Activated T-helper 9 cell treated with anti-CD3 and anti-CD28 coated beads, Interleukin-2, amount 50 U/mL, for 16 hours (primary cell): Measurements from ENCODE around the gene SSX3.
"Not testable (repeated sequence)": the region's sequence is repeated elsewhere in the genome, so short reads cannot be mapped to it uniquely, and the experiment has no call there.

Experiments
- DNase-seq: peaks from one replicate; pipeline ENCODE4 v3.0.0-alpha.2; 2020; ENCODE audit warnings: low read depth

SSX3 gene, protein sequence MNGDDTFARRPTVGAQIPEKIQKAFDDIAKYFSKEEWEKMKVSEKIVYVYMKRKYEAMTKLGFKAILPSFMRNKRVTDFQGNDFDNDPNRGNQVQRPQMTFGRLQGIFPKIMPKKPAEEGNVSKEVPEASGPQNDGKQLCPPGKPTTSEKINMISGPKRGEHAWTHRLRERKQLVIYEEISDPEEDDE

DNA sequence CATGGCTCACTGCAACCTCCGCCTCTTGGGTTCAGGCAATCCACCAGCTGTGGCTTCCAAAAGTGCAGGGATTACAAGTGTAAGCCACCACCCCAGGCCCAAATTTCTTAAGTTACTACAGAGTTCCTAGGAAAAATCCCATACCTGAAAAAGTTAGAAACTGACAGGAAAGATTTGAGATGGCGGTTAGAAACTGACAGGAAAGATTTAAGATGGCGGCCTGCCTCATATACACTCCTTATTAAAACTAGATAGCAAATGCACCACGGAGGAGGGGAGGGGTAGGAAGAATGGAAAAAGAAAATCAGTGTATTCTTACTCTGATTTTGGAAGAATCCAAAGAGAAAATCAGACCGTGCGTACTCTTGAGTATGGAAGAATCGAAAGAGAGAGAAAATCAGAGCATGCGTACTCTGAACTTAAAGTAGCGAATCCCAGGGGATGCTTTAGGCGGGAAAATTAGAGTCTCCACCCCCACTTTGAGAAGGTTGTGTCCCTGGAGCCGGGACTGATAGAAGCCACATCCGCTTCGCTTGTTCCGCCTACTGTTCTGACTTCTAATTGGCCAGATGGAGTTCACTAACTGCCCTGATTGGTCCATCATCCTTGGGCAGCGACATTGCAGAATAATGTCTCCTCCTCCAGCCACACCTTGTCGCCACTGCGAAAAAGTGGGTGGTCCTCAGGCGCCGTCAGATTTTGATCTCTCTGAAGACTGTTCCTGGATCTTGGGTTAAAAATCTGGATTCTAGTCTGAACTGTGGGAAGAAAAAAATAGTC lies at the start of gene SSX3:
Gene SSX3 (minus strand): TSS at position 389 of the 780 bp plus-strand sequence. CDS start 1,454 bp downstream, outside the sequence.
- not testable (repeated sequence) for DNase-seq

DNA sequence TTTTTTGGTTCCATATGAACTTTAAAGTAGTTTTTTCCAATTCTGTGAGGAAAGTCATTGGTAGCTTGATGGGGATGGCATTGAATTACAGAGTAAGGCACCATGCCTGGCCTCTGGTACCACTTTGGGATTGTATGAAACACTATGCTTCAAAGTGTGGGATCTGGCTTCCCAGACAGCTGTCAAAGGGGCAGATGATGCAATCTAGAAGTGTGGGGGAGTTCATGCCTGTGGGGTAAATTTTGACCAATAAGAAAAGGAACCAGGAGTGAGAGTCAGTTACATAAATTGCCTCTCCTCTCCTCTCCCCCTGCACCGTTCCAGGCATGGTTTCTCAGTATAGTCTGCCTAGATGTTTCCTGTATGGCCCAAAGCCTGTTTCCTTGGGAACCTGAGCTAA lies 41.3 kb upstream of the SSX3 start:
- not testable (repeated sequence) for DNase-seq

DNA sequence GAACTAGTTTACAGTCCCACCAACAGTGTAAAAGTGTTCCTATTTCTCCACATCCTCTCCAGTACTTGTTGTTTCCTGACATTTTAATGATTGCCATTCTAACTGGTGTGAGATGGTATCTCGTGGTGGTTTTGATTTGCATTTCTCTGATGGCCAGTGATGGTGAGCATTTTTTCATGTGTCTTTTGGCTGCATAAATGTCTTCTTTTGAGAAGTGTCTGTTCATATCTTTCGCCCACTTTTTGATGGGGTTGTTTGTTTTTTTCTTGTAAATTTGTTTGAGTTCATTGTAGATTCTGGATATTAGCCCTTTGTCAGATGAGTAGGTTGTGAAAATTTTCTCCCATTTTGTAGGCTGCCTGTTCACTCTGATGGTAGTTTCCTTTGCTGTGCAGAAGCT lies 40.4 kb upstream of the SSX3 start:
- not testable (repeated sequence) for DNase-seq

DNA sequence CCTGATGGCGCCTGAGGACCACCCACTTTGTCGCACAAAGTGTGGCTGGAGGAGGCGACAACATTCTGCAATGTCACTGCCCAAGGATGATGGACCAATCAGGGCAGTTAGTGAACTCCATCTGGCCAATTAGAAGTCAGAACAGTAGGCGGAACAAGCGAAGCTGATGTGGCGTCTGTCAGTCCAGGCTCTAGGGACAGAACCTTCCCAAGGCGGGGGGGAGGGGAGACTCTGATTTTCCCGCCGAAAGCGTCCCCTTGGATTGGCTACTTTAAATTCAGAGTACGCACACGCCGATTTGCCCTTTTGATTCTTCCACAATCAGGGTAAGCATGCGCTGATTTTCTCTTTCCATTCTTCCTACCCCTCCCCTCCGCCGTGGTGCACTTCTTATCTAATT lies 26.7 kb upstream of the SSX3 start, which contains the start of gene SSX4:
Gene SSX4 (plus strand): TSS at position 301 of the 400 bp plus-strand sequence. CDS start 515 bp downstream, outside the sequence.
- DNase-seq: not testable (repeated sequence)

DNA sequence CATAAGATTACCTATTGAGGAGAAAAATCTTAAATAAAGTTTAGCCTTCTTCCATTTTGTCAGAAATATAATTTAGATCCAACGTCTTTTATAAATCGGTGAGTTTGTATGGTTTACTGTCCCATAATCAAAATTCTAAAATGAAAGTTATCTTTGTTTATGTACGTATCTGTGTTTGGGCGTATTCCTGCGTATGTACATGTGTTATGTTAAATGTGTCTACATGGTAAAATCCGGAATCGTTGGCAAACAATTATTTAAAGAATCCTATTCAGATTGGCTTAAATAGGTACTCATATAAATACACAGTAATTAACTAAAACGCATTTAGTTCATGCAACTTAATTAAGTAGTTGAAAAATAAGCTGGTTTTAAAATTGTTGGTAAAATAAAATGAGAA lies 13.9 kb upstream of the SSX3 start:
- not testable (repeated sequence) for DNase-seq

DNA sequence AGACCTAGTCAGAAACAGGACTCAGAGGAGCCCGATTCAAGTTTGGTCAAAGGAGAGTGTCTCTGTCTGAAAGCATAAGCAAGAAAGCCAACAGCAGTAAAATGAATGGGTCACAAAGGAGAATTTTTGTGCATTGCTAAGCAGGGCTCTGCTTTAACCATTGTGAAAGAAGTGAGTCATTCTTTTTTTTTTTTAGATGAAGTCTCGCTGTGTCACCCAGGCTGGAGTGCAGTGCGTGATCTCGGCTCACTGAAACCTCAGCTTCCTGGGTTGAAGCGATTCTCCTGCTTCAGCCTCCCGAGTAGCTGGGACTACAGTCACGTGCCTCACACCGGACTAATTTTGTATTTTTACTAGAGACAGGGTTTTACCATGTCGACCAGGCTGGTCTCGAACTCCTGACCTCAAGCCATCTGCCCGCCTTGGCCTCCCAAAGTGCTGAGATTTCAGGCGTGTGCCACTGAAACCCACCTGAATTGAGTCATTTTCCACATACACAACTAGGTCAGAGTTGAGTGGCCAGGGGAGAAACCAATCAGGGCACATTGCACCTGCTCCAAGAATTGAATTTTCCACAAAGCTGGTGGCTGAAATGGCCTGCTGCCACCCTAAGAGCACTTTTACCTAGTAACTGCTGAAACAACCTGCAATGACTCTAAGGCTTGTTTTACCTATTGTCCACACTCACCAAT lies 11.4 kb upstream of the SSX3 start:
- not testable (repeated sequence) for DNase-seq

DNA sequence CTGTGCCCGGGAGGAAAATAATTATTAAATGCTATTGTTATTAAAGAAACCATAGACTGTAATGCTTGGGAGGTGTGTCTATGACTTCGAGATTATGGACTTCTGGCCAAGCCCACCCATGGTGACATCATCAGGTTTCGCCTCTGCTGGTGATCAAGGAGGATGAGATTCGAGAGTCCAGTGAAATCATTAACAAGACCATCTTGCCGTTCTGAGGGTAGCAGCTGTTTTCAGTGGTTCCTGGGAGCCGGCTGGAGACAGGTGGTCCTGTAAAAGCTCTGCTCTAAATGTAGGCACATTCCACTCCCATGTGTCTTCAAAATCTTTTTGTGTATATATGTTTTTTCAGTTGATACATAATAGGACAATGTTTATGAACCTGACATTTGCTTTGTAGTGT lies 2.8 kb upstream of the SSX3 start:
- DNase-seq: not testable (repeated sequence)

DNA sequence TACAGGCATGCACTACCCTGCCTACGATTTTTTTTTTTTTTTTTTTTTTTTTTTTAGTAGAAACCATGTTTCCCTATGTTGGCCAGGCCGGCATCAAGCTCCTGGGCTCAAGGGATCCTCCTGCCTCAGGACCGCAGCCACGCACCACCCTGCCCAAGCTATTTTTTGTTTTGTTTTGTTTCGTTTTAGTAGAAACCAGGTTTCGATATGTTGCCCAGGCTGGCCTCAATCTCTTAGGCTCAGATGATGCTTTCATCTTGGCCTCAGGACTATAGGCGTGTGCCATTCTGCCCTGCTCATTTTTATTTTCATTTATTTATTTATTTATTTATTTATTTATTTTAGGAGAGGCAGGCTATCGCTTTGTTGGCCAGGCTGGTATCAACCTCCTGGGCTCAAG lies 1.2 kb upstream of the SSX3 start:
- no peak for DNase-seq

DNA sequence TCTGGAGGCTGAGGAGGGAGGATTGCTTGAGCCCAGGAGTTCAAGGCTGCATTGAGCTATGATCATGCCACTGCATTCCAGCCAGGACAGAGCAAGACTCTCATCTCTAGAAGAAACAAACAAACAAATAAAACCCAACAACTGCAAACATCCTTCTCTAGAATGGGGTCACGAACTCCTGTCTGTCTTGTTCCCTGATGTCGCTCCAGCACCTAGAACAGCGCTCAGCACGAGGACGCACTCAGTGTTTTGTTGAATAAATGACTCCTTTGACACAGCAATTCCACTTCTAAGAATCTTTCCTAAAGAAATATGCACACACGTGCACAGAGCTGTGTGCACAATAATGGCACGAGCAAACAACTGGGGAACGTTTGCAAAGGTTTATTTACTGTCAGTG lies 10.4 kb downstream of the SSX3 start:
- DNase-seq: not testable (repeated sequence)

DNA sequence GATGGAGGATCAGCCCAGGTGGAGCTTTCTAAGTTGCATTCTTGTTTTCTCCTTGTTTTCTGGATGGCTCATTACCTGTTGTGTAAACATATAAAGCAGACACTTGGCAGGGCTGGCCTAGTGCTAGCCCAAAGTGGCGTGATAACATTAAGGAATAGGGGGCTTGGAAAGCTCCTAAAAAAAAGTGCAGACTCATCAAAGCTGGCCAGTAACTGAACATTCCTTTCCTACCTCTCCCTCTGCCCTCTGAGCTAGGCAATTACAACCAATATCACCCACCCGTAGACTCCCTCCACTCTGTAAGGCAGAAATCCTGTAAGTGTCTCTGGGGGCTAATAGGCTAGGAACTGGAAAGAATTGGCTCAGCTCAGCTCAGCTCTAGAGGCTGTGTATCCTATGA lies 42.5 kb downstream of the SSX3 start:
- DNase-seq: not testable (repeated sequence)

DNA sequence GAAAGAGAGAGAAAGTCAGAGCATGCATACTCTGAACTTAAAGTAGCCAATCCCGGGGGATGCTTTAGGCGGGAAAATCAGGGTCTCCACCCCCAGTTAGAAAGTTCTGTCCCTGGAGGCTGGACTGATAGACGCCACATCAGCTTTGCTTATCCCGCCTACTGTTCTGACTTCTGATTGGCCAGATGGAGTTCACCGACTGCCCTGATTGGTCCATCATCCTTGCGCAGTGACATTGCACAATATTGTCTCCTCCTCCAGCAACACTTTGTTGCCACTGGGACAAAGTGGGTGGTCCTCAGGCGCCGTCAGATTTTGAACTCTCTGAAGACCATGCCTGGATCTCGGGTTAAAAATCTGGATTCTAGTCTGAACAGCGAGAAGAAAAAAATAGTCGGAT lies 50.3 kb downstream of the SSX3 start:
- no peak for DNase-seq
